Activated naive CD8-positive, alpha-beta T cell treated with anti-CD3 and anti-CD28 coated beads, Interleukin-2, amount 10 ng/mL, durations not matched to agents 7 days and 5 days (primary cell): Measurements from ENCODE around the gene RGMB. TPM values are rescaled to one million over a fixed set of nuclear protein-coding genes. Genes with fewer than 3 reads are reported as not detected.

ENCODE experiments used
- ATAC-seq: fragments of 150-1000 bp; cut with Tn5 transposase; one replicate; pipeline ENCODE4 v1.10.0; 2021; ENCODE audit warnings: low read depth, moderate library complexity
- POLR2A ChIA-PET: fragments of 350-600 bp; sonication (Branson Sonifier 250); formaldehyde crosslinking; loops from one replicate; lab custom pipeline; 2021; ENCODE audit warnings: antibody characterized with exemption; lab: Charles Lee
- DNase-seq: peaks from one replicate; pipeline ENCODE4 v3.0.0; 2021
- H3K27ac Mint-ChIP-seq: one replicate; pipeline ENCODE4 v1.8.0; 2022; ENCODE audit warnings: mild to moderate bottlenecking, mixed read lengths
- H3K27me3 Mint-ChIP-seq: one replicate; pipeline ENCODE4 v1.8.0; 2022; ENCODE audit warnings: mild to moderate bottlenecking, moderate library complexity, mixed read lengths
- H3K36me3 Mint-ChIP-seq: one replicate; pipeline ENCODE4 v1.8.0; 2021; ENCODE audit warnings: mild to moderate bottlenecking, mixed read lengths
- H3K4me1 Mint-ChIP-seq: one replicate; pipeline ENCODE4 v1.8.0; 2021; ENCODE audit warnings: mixed read lengths
- H3K4me3 Mint-ChIP-seq: one replicate; pipeline ENCODE4 v1.8.0; 2022; ENCODE audit warnings: mild to moderate bottlenecking, moderate library complexity, mixed read lengths
- H3K9me3 Mint-ChIP-seq: one replicate; pipeline ENCODE4 v1.8.0; 2021; ENCODE audit warnings: mixed read lengths
- total RNA-seq, 2 experiments: library from RNA; stranded (reverse); gene quantifications; one replicate each; pipeline ENCODE4 v1.2.3, GENCODE V29; 2021

Gene RGMB
- total RNA-seq, 2 experiments from 2014 or later = 4.6 to 4.9 TPM

DNA sequence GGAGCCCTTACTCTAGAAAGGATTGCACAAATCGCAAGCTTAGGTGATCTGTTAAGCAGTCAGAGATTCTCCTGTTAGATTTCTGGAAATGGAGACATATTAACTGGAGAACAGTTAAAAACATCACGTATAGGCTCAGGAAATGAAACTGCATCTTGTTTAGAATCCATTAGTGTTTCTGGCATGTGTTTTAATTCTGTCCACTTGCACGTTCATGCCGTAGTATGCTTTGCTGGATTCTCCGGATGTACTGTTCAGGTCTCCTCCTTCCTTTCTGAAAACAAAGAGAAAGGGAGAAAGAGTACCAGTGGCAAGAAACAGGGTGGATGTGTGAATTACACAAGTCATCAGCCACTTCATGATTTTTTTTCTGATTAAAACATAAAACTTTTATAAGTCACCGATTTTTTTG lies 2.5 kb upstream of the RGMB start:
- POLR2A ChIA-PET = no interaction called here
- peaks cover 47% of the 10 kb centered on the region for H3K27me3 Mint-ChIP-seq
- DNase-seq = no peak

DNA sequence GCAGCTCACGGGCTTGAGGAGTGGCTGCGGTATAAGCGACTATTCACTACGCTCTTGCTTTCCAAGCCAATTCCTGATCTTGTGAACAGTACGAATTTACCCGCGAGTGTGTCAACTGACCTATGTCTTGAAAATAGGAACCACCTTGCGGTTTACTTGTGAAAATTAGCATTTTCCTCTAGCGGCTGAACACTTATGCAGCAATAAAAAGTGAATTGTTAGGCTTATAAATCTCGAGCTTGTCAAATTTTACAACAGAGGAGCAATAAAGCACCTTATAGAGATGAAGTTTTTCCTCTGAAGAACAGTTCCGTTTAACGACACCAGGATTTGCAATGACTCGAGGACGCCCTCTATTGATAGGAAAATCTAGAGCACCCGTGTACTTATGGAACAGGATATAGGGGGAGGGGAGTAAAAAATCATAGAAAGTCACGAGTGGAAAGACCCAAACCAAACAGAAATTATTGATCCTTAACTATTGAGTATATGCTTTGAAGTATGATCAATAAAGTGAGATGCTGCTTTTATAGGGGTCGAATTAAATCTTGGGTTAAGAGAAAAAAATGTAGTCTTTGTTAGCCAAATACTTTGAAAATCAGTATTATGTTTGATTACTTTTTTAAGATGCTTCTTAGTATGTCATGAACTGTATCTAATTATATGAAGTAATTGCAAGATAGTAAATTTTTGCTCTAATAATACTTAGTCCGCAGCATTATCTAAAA lies 1.9 kb upstream of the RGMB start:
- ATAC-seq (no peak), DNase-seq (no peak)
- Mint-ChIP-seq H3K9me3 (no peaks in the 10 kb centered on the region), H3K27me3 (peaks cover 50% of the 10 kb centered on the region), H3K4me1 (peaks cover 41% of the 10 kb centered on the region), H3K27ac (peak overlapping the region; percentile 43), H3K4me3 (peak overlapping the region; percentile 95), H3K36me3 (no peaks in the 10 kb centered on the region)
- POLR2A ChIA-PET = no interaction called here

More for the DNA sequence above, 2.5 kb upstream of the RGMB start:
- no peaks in the 10 kb centered on the region for H3K9me3 Mint-ChIP-seq
- no peak for ATAC-seq
- H3K36me3 Mint-ChIP-seq = no peaks in the 10 kb centered on the region
- peak overlapping the region; percentile 95 for H3K4me3 Mint-ChIP-seq
- peak overlapping the region; percentile 43 for H3K27ac Mint-ChIP-seq
- H3K4me1 Mint-ChIP-seq = peaks cover 40% of the 10 kb centered on the region

DNA sequence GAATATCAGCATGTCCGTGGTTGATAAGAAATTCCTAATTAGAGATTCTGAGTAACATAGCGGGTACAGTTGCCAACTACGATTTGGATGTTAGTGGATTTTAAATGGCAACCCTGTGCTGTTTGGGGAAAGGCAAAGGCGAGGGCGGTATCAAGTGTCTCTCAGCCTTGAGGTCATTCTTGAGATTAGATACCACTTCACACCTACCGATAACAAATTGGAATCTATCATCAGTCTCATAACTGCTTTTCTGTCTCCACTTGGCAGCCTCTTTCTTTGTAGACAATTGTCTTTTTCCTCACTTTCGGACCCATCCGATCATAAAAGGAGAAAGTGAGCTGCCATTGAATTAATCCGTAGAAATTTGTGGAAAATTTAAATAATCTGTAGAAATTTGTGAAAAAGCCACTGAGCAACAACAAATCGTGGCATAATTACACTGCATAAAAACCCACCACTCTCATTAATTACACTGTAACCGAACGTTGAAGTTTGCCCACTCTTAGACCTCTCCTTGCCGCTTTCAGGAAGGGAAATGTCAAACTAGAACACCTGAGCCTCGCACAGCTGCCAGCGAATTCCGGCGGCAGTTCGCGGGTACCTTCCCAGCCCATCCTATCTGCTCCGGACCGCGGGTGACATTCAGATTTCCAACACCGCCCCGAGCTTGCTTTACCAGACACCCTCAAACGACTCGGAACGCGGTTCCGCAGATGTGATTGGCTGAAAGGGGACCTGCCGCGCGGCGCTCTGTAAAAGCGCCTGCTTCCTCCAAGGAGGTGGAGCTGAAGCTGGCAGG lies 849 bp upstream of the RGMB start:
- Mint-ChIP-seq H3K4me3 (peak overlapping the region; percentile 90), H3K27me3 (peaks cover 48% of the 10 kb centered on the region), H3K9me3 (no peaks in the 10 kb centered on the region), H3K4me1 (peaks cover 41% of the 10 kb centered on the region), H3K27ac (peak overlapping the region; percentile 78), H3K36me3 (no peaks in the 10 kb centered on the region)
- DNase-seq (no peak), ATAC-seq (peak; percentile 17)
- POLR2A ChIA-PET = no interaction called here

DNA sequence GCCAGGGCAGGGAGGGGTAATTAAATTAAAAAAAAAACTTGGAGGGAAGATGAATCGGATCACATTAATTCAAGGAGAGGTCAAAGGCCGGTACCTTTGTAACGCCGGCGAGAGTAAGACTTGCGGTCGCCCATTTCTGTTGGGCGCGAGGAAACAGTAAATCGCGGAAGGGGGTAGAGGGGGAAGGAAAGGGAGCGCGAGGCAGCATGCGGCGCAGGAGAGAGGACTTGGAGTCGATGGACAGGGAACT lies 324 bp upstream of the RGMB start:
- ATAC-seq (no peak), DNase-seq (no peak)
- Mint-ChIP-seq H3K36me3 (no peaks in the 10 kb centered on the region), H3K27me3 (peaks cover 42% of the 10 kb centered on the region), H3K27ac (peak overlapping the region; percentile 78), H3K4me3 (peak overlapping the region; percentile 90), H3K9me3 (no peaks in the 10 kb centered on the region), H3K4me1 (peaks cover 38% of the 10 kb centered on the region)
- POLR2A ChIA-PET = no interaction called here

DNA sequence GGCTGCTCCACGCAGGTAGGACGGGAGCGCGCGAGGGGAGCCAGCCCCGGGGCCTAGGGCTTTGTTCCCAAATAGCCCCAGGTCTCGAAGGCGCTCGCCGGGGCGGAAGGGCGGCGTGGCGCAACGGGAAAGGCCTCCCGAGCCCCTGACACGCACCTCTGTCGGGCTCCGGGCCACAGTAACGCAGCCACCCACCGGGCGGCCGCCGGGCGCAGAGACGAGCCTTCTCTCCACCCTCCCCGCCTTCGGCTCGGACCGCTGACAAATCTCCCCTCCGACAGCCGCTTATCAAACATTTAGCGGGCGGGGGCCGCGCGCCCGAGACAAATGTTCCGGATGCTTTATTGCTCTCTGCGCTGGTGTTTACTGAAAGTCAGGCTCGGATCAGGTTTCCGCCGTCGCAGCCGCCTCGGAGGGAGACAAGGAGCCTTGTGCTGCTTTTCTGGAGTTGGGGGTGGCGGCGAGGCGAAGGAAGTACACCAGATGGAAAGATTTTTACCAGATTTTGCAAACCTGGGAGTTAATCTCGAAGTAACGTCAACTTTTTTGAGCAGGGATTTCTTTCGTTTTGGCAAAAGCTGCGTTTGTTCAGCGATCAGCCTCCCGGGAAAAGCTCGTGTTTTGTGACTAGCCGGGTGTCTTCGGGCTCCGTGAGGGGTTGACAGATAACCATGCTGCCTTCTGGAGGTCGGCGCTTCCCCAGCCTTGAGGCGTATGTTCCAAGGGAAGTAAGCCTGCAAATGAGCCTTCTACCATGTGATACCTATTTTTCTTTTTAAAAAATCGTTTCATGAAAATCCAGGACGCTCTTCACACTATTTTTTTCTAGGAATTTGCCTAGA lies 950 bp downstream of the RGMB start:
- Mint-ChIP-seq H3K4me1 (peaks cover 33% of the 10 kb centered on the region), H3K27ac (peak overlapping the region; percentile 75), H3K9me3 (no peaks in the 10 kb centered on the region), H3K4me3 (peak overlapping the region; percentile 90), H3K36me3 (no peaks in the 10 kb centered on the region), H3K27me3 (peaks cover 37% of the 10 kb centered on the region)
- ATAC-seq (peak; percentile 13), DNase-seq (peak; percentile 67)
- POLR2A ChIA-PET = no interaction called here

DNA sequence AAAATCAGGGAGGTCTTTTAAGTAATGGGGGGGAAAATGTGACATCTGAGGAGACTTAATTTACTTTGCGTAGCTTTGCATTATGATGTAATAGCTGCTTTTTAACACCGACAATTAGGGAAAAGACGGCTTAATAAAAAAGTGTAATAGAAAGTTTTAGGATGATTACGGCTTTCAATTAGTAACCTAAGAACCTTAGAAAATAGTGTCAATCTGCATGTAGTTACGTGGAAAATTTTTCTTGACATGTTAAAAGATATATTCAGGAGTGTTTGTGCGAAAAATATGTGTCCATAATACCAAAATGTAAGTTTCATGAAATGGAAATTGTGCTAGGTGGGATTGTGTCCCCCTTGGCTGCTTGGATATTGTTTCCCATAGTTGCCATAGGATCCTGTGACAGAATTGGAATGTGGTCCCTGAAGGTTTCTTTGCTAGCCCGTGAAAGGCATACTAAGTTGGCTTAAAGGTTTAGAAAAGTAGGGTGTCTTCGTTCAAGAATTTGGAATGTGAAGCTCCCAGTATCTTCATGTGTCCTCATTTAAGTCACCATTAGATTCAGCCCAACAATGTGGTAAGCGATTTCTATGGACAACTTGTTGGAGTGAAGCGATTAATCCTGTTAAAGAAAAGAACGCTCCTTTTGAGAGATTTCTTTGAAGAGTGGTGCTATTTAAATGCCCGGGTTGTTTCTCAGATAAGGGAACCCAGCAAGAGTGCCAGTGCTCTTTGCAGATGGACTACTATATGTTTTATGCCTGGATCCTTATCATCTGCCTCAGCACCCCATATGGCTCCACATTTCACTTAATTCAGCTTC lies 2.0 kb downstream of the RGMB start:
- no peak for ATAC-seq
- POLR2A ChIA-PET = no interaction called here
- Mint-ChIP-seq H3K27ac (no peak overlapping the region), H3K27me3 (peaks cover 30% of the 10 kb centered on the region), H3K4me1 (peaks cover 28% of the 10 kb centered on the region), H3K9me3 (no peaks in the 10 kb centered on the region), H3K36me3 (no peaks in the 10 kb centered on the region), H3K4me3 (peak overlapping the region; percentile 90)
- DNase-seq = no peak

DNA sequence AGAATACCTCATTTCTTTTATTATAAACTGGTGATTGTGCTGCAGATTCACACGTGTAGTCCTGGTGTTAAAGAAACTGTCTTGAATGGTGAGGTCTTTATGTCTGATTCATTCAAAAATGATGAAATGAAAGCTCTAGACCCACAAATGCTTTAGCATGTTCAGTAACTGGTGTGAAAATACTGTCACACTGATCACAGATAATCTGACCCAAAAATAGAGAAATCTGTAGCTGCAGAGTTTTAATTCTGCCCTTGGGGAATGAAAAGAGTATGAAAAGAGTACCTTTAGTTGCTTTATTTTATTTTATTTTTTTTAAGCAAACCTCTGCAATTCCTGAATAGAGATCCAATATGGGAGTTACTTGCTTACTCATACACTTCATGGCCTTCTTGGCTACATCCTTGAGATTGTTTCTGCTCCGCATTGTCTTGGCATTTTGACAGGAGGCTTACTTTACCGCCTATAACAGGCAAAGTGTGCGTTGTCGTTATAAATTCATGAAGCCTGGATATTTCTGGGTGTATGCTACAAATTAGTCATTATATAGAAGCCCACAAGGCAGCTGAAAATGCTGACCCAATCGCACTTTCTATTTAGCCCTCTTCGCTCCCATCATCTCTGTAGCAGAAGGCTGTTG lies 2.7 kb downstream of the RGMB start:
- DNase-seq (no peak), ATAC-seq (no peak)
- H3K27ac Mint-ChIP-seq = no peak overlapping the region
- peaks cover 26% of the 10 kb centered on the region for H3K4me1 Mint-ChIP-seq
- POLR2A ChIA-PET = no interaction called here
- H3K9me3 Mint-ChIP-seq = no peaks in the 10 kb centered on the region
- no peaks in the 10 kb centered on the region for H3K36me3 Mint-ChIP-seq
- peaks cover 28% of the 10 kb centered on the region for H3K27me3 Mint-ChIP-seq
- H3K4me3 Mint-ChIP-seq = peak overlapping the region; percentile 39

DNA sequence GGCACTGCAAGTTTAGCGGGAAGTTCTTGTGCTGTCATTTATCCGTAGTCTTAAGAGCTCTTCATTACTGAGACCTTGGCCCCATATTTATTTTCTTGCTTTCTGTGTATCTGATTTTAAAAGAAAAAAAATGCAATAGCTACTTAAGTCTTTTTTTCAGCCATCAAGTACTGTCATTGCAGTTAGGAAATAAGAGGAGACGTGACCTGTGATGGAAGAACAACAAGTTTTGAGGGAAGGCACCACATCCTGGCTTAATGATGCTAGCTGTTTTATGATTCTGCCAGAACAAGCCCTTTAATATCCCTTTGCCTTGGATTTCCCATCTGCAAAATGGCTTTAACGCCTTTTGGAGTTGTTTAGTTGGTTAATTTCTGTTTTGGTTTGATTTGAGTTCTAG lies 3.8 kb downstream of the RGMB start:
- ATAC-seq = no peak
- H3K36me3 Mint-ChIP-seq = no peaks in the 10 kb centered on the region
- POLR2A ChIA-PET = no interaction called here
- no peak overlapping the region for H3K4me3 Mint-ChIP-seq
- H3K27me3 Mint-ChIP-seq = peaks cover 24% of the 10 kb centered on the region
- H3K4me1 Mint-ChIP-seq = peaks cover 22% of the 10 kb centered on the region
- no peaks in the 10 kb centered on the region for H3K9me3 Mint-ChIP-seq
- no peak for DNase-seq
- no peak overlapping the region for H3K27ac Mint-ChIP-seq

DNA sequence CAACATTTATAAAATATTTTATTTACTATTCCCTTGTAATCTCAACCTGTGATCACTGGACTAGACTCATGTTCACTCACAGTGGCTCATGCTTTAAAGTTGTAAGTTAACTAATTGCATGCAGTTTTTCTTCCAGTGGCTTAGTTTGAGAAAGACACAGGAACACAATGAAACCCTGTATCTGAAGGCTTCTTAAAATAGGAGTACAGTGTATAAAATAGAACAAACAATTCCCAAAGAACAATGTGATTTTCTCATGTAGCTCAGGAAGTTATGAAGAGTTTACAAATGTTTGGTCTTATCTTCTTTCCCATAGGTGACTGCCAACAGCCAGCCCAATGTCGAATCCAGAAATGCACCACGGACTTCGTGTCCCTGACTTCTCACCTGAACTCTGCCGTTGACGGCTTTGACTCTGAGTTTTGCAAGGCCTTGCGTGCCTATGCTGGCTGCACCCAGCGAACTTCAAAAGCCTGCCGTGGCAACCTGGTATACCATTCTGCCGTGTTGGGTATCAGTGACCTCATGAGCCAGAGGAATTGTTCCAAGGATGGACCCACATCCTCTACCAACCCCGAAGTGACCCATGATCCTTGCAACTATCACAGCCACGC lies 5.9 kb downstream of the RGMB start:
- ATAC-seq (no peak), DNase-seq (no peak)
- POLR2A ChIA-PET = no interaction called here
- Mint-ChIP-seq H3K9me3 (no peaks in the 10 kb centered on the region), H3K36me3 (no peaks in the 10 kb centered on the region), H3K4me1 (peaks cover 15% of the 10 kb centered on the region), H3K27ac (no peak overlapping the region), H3K4me3 (no peak overlapping the region), H3K27me3 (peaks cover 14% of the 10 kb centered on the region)

DNA sequence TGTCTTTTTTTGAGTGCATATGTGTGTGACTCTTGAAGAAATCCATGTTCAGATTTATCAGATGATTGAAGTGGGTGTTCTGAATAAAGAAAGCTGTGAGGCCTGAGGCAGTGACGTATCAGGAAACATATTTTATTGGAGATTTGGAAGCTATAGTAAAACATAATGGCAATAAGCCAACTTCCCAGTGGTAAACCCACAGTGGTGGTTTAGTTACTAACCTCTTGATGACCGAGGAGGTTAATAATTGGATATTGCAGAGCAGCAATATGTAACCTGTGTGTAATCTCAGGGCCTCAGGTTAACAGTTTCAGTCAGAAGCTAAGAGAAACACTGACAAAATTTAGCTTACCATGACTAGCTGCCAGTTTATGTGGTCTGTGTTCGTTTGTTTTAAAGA lies 6.9 kb downstream of the RGMB start:
- peaks cover 12% of the 10 kb centered on the region for H3K27me3 Mint-ChIP-seq
- no peak for DNase-seq
- POLR2A ChIA-PET = no interaction called here
- peaks cover 6% of the 10 kb centered on the region for H3K4me1 Mint-ChIP-seq
- H3K4me3 Mint-ChIP-seq = no peak overlapping the region
- H3K9me3 Mint-ChIP-seq = no peaks in the 10 kb centered on the region
- no peaks in the 10 kb centered on the region for H3K36me3 Mint-ChIP-seq
- H3K27ac Mint-ChIP-seq = no peak overlapping the region
- no peak for ATAC-seq

DNA sequence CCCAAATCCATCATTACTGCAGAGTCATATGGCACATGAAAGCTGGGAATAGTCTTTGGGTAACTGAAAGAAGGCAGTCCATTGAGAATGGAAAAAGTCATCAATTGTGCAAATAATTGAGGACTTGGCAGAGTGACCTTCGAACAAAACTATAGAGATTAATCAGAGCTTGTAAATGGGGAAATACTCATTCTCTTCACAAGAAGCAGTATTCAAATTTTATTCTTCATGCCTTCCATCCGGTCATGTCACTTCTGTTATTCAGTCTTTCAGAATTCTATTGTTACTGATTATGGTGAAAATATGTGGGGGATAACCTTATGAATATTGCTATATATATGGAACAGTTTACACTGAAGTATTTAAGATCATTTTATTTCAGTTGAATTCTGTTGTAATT lies 8.1 kb downstream of the RGMB start:
- Mint-ChIP-seq H3K4me1 (no peaks in the 10 kb centered on the region), H3K36me3 (no peaks in the 10 kb centered on the region), H3K27me3 (peaks cover 6% of the 10 kb centered on the region), H3K4me3 (no peak overlapping the region), H3K9me3 (no peaks in the 10 kb centered on the region), H3K27ac (no peak overlapping the region)
- no peak for DNase-seq
- POLR2A ChIA-PET = no interaction called here
- ATAC-seq = no peak

DNA sequence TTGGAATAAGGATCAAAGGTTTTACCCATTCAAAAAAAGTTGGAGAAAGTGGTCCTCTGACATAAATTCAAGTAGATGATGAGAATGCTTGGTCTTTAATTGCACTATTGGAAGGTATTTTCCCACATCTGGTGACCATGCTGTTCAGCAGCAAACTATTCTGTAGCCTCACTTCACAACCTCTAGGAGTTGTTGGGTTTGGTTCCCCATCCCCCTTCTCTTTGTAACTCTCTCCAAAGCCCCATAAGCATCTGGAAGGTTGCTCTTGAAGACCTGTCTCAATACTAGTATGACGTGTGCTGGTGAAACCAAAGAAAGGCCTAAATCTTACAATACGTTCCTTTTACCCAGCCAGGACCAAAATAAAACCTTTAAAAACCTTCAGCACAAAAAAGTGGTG lies 8.5 kb downstream of the RGMB start:
- POLR2A ChIA-PET = no interaction called here
- H3K9me3 Mint-ChIP-seq = no peaks in the 10 kb centered on the region
- DNase-seq (no peak), ATAC-seq (no peak)
- H3K4me1 Mint-ChIP-seq = no peaks in the 10 kb centered on the region
- no peaks in the 10 kb centered on the region for H3K36me3 Mint-ChIP-seq
- no peak overlapping the region for H3K4me3 Mint-ChIP-seq
- peaks cover 2% of the 10 kb centered on the region for H3K27me3 Mint-ChIP-seq
- H3K27ac Mint-ChIP-seq = no peak overlapping the region
